HTERT RPE-1 (cell line): ENCODE measurements around the gene NEDD4L.
"Not testable (repeated sequence)": the region's sequence is repeated elsewhere in the genome, so short reads cannot be mapped to it uniquely, and the experiment has no call there.

Experiments used
- in situ Hi-C: fragments of 300-500 bp; cut with MboI; formaldehyde crosslinking; loops from 4 replicates; pipeline ENCODE4 v1.14.3; 2020; ENCODE audit warnings: low sequenced_read_pairs

The NEDD4L gene

DNA sequence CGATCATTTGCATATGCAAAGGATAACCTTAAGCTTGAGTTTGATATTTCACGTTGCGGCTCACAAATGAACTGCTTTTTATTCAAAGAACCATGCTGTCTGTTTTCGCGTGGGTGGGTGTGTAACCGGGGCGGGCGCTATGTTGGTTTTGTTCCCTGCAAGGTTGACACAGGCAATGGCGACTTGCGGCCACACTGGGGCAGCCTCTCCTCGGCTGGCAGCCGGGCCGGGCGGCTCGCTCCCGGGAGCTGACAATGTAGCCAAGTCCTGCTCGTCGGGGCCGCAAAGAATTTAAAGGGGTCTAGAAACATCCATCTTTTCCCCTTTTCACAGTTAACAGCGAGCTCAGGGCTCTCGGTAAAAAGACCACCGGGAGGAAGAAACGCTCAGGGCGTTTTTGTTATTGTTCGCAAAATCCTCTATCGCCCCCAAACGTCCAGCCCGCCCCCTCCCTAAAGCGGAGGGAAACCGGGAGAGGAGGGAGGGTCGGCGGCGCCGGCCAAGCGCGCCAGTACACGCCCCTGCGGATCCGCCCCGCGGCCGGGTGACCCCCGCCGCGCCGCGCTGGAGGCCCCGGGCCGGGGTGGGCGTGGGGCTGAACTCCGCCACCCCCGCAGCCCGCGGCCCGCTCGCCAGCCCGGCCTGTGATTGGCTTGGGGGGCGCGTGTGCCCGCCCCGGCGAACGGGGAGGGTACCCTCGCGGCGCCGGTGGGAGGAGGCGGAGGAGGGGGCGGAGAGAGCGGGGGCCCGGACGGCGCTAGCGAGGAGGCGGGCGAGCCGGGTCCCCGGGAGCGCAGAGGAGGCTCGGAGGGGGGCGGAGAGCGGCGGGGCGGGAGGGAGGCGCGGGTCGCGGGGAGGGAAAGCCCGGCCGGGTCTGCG, at the start of gene NEDD4L:
Gene NEDD4L, plus strand, starts transcription at position 736 of the 879 bp plus-strand sequence. CDS start 435 bp downstream, outside the sequence.
- in situ Hi-C loops, result no loop called here

DNA sequence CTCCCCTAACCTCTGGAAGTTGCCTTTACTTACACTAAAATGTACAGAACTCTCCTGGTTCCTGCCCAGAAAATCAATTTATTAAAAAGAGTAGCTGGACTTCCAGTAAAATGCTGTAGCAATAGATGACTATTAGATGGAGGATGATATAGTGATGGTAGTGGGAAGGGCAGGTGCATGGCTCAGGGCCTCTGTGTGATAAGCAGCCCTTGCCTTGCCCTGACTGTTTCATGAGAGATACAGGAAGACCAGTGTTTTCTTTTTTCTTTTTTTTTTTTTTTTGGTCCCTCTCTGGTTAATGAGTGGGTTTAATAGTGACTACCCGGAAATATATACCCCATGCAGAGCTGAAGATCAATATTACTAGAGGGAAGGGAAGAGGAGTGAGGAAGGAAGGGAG, 48.7 kb upstream of the NEDD4L start:
- in situ Hi-C loops, result no loop called here

DNA sequence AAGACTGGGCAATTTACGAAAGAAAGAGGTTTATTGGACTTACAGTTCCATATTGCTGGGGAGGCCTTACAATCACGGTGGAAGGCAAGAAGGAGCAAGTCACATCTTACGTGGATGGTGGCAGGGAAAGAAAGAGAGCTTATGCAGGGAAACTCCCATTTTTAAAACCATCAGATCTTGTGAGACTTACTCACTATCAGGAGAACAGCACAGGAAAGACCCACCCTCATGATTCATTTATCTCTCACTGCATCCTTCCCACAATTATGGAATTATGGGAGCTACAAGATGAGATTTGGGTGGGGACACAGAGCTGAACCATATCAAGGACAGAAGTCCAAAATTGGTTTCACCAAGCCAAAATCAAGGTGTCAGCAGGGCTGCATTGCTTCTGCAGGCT, 47.1 kb upstream of the NEDD4L start:
- in situ Hi-C loops, result not testable (repeated sequence)

DNA sequence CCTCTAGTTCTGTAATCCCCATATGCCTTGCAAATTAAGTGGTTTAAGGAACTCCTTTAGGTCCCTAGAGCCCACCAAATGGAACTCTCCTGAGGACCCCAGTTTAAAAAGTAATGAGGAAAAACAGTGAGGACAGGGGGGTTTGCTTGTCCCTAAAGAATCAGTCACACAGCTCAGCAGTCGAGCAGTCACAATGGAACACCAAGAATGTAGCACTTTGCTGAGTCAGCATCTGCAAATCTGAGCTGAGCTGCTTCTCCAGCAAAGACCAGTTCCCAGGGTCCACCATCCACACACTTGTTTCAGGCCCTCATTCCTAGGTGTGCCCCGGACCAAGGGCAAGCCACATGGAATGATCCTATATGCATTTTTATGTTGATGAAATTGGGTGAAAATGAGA, 46.2 kb upstream of the NEDD4L start:
- in situ Hi-C loops, result no loop called here

DNA sequence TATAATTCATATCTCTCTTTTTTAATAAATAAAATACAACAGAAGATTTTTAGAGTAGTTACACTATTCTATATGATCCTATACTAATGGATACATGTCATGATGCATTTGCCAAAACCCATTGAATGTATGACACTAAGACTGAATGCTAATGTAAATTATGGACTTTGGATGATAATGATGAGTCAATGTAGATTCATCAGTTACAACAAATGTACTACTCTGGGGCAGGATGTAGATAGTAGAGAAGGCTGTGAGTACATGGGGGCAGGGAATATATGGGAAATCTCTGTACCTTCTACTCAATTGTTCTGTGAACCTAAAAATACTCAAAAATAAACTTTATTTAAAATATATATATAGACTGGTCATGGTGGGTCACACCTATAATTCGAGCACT, 45.6 kb upstream of the NEDD4L start:
- in situ Hi-C loops, result no loop called here

DNA sequence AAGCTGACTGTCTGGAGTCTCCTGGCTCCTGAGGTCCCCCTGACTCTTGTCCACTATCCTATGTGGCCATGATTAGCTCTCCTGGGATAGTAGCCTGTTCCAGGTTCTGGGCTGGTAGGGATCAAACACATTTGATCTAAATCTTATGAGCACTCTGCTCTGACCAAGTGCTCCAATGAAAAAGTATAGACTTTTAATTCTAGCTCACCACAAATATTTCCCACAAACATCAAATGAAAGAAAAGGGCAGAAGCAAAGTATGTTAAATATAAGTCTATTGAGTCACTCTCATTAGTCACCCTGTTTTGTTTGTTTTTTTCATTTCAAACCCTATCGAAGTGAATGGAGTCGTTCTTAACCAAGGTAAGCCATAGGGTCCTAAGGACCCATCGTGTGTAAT, 39.7 kb upstream of the NEDD4L start:
- in situ Hi-C loops, result no loop called here

DNA sequence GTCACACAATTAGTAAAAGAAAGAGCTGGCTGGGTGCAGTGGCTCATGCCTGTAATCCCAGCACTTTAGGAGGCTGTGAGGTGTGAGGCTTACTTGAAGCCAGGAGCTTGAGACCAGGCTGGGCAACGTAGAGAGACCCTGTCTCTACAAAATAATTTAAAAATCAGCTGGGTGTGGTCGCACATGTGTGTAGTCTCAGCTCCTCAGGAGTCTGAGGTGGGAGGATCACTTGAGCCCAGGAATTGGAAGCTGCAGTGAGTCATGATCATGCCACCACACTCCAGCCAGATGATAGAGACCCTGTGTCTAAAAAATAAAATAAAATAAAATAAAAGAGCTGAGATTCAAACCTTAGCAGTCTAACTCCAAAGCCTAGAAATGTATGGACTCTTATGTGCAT, 39.0 kb upstream of the NEDD4L start:
- in situ Hi-C loops, result no loop called here

DNA sequence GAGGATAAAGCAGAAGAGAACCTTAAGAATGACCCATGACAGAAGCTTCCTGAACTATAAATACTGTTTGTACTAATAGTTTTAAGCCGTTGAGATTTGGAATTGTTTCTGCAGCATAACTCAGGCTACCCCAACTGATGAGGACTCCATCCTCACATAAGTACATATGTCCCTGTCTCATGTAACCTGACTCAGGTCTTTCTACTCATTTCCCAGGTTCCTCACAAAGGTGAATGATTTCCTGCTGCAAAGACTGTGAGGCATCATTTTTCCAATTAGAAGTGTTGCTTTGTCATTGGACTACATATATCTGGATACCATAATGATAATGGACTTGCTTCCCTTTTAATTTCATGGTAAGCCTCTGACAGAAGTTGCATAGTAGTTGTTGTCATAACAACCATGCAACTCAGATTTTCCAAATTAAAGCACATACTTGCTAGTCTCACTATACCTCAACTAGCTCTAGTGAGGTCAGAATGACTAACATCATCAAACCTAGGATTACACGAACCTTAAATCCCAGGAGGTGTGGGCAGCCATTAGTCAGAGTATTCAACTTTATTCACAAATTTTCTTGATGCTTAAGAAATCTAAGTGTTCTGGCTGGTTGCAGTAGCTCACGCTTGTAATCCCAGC, 38.0 kb upstream of the NEDD4L start:
- in situ Hi-C loops, result no loop called here

DNA sequence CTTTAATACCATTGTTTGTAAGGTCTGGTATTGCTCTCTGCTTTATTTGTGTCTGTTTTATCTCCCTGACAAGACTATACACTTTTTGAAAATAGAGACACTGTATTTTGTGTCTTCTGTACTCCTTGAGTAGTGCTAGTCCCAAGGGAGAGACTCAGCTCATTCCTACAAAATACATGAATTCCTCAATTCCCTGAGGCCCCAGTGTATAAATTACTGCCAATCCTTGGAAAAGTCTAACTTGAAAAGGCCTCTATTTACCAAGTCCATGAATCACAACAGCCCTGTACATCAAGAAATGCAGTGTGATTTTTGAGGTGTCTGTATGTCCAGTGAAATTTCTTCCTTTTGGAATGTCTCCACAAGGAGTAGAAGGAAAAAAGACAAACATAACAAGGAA, 34.9 kb upstream of the NEDD4L start:
- in situ Hi-C loops, result no loop called here

DNA sequence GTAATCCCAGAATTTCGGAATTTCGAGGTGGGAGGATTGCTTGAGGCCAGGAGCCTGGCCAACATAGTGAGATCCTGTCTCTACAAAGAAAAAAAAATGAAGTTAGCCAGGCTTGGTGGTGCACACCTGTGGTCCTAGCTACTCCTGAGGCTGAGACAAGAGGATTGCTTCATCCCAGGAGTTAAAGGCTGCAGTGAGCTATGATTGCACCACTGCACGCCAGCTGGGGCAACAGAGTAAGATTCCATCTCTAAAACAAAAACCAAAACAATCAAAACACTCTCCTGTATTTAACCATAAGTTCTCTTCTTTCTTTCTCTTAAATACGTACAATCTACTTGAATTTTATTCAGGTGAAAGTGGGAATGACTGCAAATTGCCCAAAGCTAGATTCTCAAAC, 33.8 kb upstream of the NEDD4L start:
- in situ Hi-C loops, result no loop called here

DNA sequence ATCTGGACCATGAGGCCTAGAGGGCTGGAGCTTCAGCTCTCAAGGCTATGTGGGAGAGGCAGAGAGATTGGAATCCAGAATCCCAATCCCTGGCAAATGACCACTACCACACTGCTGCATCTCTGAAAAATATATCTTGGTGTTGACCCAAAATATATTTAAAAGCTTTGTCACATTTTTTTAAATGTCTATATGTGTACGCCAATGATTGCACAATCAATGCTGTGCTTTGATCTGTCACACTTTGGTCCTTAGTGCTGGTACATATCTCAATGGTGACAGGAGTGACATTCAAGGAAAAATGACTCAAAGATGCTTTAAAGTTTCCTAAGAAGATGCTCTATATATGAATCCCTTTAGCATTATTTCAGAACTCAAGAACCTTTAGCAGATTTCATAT, 31.7 kb upstream of the NEDD4L start:
- in situ Hi-C loops, result no loop called here

DNA sequence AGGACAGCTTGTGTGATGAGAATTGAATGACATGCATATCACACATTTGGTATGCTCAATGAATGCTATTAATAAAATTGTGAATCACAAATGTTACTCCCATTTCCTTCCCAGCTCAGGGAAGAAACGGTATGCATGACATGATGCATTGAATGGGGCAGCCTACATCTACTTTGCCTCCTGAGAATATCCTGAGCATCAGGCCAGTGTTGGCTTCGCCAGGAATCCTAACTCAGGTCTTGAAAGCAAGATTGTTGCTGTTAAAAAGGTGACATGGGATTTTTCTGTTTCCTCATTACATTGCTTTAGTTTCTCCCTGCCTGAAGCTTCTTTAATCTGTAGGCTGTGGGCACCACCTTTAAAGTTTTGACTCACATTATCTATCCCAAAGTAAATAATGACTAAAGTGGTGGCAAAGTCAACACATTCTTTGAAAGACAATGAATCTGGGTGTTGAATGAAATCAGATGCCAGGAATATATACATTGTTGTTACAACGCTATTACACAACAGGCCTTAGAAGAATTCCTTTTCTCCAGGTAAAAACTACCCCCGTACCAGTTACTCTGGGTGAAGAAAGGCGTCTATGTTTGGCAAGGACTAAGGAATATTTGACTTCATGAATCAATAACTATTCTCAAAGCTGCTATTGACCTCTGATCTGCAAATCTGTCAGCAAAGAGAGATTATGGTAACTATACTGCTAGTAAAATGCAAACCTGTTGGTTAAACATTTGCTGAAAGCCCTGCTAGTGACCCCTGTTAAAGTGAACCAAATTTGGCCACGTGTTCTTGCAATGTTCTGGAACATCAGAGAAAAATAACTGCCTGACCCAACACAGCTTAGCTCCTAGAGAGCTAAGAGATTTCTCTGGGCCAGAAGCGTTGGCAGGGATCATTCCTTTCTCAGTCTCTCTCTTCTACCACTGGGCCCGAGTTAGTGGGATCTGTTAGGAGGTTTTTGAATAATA, 30.5 kb upstream of the NEDD4L start:
- in situ Hi-C loops, result no loop called here

DNA sequence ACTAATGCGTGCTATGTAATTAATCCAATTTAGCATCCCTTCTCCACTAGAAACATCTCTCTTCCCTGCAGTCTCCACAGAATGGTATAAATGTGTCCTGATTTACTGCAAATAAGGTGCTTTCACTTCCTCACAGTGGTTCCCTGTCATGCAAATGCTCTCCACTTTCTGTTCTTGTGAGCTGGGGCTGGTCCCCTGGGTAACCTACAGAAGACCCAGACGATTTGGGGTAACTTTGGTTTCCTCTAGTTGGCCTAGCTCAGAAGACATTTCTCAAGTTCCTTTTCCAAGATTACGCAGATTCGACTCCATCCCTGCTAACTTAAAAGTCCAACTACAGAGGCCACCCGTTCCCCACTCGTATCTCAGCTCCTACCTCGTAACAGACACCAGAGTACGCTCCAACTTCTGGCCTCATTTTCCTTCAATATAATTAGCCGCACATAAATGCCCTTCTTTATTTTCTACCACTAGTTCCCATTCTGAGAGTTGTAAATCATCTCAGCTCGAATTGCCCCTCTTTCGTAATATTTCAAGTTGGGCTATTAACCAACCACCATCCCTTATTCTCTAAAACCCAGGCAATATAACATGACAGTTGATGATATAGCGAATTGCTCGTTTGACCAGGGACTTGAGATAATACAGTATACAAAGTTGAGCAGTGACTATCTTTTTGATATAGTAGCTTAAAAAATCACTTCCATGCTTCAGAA, 28.8 kb upstream of the NEDD4L start:
- in situ Hi-C loops, result no loop called here

DNA sequence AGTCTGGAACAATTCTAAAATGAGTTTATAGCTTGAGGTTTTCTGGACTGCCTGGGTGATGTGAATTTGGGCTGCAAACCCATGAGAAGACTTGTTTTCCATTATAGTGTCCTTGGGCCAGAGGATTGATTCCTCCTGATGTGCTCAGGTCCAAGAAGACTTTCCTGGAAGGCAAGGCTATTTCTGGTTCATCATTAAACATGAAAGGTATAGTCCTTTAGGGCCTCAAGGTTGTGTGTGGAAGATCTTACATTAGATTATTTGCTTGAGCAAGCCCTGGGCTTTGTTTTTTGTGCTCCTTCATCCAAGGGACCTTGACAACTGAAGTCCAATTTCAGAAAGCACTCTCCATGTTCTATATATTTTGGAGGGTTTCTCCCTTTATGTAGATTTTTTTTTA, 26.8 kb upstream of the NEDD4L start:
- in situ Hi-C loops, result no loop called here

DNA sequence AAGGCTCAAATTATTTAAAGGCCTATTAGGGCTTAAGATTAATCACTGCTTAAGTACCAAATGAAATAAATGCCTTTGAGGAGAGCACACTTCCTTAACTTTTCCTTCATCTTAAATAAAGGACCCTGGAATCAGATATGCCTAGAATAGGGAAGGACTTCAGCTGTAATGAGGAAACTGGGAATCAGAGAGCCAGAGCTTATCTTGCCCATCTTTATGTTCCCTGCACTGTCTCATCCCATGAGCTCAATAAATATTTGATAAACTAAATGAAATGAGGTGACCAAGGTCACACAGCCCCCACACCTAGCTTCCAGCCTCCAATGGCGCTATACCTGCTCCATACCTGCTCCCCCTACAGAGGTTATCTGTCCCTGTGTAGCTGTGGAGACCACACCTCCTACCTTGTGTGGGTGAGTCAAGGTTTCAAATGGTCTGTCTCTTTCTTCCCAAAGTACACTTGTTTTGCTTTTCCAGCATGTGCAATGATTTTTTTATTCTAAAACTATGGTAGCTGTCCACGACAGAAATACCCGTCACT, 23.4 kb upstream of the NEDD4L start:
- in situ Hi-C loops, result no loop called here

DNA sequence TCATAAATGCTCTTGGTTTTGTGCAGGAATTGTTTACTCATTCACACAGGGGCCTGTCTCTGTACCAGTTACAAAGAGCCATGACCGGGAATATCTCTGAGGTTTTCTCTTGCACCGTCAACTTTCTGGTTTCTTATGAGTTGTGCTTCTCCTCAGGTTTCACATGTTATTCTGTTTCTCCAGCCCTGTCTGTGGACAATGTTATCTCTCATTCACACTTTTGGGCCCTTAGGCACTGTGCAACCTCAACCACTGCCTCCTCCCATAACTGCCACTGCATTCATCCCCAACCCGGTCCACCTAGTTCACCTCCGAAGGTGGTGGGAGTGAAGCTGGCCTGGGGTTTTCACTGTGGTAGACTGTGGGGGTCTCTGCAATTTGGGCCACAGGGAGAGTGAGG, 22.5 kb upstream of the NEDD4L start:
- in situ Hi-C loops, result no loop called here

DNA sequence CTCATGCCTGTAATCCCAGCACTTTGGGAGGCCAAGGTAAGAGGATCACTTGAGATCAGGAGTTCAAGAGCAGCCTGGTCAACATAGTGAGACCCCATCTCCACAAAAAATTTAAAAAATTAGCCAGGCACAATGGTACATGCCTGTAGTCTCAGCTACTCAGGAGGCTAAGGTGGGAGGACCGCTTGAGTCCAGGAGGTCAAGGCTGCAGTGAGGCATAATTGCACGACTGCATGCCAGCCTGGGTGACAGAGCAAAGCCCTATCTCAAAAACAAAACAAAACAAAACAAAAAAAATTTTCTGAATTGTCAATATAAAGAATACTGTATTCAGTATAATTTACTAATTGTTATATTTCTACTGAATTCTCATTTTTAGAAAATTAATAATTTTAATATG, 20.9 kb upstream of the NEDD4L start:
- in situ Hi-C loops, result no loop called here

DNA sequence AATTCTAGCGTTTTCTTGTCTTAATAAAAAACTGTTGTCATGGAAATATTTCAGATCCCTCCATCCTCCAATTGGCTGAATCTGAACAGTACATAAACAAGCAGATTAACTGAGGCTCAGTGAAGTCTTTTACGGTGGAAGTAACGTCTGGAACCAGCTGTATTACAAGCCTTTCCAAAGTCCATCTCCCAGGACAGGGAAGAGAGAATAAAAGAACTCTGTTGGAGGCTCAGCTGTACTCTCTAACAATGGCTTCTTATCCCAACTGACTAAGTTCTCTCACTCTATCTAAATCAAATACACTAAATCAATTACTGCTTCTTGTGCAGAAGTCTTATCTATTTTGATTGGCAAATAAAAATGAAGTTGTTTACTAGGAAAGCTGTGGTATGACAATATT, 19.9 kb upstream of the NEDD4L start:
- in situ Hi-C loops, result no loop called here

DNA sequence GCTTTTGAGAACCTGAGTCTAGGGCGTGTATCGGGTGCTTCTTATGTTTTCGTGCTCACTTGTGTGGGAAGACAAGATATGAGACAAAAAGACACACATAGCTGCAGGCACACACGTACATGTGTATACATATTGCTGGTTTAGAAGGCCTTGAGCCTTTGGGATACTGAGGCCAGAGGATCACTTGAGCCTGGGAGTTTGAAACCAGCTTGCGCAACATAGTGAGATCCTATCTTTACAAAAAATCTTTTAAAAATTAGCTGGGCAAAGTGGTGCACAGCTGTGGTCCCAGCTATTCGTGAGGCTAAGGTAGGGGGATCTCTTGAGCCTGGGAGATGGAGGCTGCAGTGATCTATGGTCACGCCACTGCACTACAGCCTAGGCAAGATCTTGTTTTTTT, 18.8 kb upstream of the NEDD4L start:
- in situ Hi-C loops, result no loop called here

DNA sequence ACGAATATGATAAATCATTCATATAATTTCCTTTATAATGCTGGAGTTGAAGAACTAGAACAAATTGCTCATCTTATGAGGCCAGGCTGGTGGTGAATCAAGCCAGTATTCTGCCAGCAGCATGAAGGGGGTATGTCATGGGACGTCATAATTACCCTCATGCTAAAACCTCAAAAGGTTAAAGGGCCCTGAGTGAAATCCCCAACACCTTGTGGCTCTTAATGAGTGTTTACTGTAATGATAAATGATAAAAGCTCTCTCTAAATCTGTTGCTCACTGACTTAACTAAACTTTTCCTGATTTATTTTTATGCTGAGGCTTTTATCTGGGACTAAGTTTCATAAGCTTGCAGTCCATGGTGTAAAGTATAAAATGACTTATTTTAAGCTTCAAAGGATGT, 18.3 kb upstream of the NEDD4L start:
- in situ Hi-C loops, result no loop called here
